Activated CD4-positive, CD25-positive, alpha-beta regulatory T cell (primary cell): ENCODE measurements around the gene EXOC3L1.

Source experiments
- DNase-seq, 4 experiments: peaks; one replicate each; lab custom pipeline; 2025; lab: John Stamatoyannopoulos, UW

Gene EXOC3L1

DNA sequence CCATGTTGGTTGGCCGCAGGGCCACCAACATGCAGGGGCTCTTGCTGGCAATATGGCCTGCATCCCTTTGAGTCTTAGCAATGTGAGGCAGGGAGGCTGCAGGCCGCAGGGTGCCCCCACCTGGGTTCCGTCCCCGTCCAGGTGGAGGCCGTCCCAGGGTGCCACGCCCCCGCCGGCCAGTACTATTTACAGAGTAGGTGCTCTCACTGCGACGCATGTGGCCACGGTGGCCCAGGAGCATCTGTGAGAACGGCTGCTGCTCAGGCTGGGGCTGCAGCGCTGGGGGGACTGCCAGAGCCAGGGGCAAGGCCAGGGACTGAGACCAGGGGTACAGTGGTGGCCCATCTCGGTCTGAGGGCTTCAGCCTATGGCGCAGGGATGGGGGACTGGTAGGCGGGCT is 9.8 kb downstream of the EXOC3L1 start:
- DNase-seq: no peak

DNA sequence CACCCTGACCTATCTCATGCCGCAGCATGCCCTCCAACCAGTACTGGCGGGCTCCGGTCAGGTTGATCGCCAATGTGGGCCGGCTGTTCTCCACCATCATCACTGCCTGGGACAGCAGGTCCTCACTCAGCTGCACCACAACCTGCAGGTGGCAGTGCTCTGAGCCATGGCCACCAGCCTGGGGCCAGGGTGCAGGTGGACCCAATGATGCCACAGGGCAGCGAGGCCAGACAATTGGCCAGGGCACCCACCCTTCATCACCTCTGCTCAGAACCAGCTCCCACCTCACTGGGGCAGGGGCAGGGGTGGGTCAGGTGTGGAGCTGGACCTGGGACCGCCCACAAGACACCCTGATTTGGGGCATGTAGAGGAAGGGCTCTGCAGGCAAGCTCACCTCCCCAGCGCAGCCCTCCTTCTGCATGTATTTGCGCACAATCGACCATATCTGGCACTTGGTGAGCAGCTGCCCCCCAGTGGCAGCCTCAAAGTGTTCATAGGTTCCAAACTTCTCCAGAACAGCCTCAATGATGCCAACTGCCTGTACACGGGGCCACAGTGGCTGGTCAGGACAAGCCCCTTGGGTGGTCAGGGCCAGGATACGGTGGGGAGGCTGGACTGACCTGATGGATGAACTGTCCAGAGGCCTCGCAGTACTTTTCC is 10.4 kb downstream of the EXOC3L1 start:
- DNase-seq: no peak

DNA sequence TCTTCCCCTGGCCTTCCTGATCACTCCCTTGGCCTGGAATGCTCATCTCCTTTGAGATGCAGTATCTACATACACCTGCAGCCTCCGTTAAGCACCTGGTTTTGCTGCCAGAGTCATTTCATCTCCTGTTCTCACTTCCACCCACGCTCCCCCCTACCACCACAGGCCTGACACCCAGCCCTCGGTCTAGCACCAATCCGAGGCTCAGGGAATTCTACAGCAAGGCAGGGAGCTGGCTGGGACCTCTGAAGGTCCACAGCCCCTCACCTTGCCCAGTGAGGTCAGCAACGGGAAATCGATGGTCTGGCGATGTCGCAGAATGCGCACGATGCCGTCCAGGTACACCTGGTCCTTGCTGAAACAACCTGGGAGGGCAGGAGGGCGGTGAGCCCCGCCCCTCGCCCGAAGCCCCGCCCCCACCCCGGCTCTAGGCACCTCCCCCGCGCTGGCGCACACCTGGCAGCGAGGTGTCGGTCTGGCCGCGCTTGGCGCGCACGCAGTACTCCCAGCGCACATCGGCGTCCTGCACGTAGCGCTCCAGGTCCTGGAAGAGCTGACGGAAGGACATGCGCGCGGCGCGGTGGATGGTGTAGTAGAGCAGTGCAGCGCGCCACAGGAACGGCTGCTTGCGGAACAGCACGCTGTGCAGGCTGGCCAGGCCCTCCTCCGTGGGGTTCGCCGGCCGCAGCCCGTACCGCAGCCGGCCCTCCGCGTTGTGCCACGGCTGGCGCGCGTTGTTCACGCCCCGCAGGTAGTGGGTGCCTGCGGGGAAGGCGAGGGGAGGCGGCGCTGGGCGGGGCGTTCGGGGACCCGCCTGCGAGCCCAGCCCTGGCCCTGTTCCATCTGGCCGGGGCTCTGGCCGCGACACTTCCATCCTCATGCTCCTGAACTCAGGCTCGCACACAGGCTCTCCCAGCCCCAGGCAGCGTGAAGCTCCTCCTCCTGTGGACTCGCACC is 11.9 kb downstream of the EXOC3L1 start:
- no peak for DNase-seq

DNA sequence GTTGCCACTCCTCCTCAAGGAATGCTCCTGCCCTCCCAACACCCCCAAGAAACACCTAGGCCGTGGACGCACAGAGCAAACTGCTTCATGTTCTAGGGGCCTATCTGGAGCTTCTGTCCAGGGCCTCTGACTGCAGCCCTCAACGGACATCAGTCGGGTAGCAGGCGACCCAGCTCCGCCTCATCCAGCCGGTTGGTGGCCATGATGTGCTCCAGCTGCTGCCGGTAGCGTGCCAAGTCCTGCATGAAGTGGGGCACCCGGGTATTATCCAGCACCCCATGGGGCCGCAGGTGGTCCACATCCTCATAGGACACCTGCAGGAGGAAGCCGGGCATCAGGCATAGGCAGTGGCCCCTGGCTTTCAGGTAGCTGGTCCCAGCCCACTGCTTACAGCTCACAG is 13.3 kb downstream of the EXOC3L1 start:
- DNase-seq: no peak

DNA sequence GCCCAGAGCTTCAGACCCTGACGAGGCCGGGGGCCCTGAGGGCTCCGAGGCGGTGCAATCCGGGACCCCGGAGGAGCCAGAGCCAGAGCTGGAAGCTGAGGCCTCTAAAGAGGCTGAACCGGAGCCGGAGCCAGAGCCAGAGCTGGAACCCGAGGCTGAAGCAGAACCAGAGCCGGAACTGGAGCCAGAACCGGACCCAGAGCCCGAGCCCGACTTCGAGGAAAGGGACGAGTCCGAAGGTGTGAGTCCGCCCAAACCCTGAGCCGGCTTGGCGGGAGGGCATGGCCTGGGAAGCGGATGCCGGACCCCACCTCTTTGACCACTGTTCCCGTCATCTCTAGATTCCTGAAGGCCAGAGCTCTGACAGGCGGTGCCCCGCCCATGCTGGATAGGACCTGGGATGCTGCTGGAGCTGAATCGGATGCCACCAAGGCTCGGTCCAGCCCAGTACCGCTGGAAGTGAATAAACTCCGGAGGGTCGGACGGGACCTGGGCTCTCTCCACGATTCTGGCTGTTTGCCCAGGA is 15.2 kb downstream of the EXOC3L1 start:
- DNase-seq: no peak

DNA sequence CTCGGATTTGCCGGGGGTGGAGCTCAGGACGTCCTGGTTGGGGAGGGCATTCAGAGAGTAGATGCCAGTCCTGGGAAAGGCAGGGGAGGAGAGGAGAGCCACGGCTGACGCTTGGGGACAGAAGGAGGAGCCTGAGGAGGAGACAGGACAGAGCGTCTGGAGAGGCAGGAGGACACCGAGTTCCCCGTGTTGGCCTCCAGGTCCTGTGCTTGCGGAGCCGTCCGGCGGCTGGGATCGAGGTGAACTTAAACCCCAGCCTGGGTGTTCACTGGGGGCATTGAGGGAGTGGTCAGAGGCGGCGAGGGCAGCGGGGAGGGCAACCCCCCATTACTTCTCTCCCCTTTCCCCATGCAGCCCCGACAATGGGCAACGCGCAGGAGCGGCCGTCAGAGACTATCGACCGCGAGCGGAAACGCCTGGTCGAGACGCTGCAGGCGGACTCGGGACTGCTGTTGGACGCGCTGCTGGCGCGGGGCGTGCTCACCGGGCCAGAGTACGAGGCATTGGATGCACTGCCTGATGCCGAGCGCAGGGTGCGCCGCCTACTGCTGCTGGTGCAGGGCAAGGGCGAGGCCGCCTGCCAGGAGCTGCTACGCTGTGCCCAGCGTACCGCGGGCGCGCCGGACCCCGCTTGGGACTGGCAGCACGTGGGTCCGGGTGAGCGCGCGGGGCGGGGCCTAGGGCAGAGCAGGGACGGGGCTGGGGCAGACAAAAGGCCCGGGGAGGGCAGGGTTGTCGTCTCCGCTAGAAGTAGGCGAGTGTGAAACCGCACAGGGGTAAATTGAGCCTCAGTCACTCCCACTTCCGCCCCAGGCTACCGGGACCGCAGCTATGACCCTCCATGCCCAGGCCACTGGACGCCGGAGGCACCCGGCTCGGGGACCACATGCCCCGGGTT is 15.9 kb downstream of the EXOC3L1 start:
- DNase-seq: peak; percentile 24 to 41 (median 37)

DNA sequence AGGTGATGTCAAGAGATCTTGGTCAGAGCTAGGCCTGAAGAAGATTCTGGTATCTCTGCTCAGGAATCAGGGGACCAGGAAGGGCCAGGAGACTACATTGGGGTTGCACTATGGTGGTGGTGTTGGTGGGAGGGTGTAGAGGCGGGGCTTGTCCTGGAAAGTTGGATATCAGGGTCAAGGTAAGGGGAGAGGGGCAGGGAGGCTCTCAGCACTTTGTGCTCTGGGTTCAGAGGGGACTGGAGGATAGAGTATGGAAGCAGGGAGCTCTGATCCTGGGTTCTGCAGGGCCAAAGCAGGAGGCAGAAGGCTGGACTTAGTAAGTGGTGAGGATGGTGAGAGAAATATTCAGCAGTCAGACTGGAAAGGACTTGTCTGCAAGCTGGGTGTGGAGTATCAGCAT is 16.6 kb downstream of the EXOC3L1 start:
- no peak for DNase-seq

DNA sequence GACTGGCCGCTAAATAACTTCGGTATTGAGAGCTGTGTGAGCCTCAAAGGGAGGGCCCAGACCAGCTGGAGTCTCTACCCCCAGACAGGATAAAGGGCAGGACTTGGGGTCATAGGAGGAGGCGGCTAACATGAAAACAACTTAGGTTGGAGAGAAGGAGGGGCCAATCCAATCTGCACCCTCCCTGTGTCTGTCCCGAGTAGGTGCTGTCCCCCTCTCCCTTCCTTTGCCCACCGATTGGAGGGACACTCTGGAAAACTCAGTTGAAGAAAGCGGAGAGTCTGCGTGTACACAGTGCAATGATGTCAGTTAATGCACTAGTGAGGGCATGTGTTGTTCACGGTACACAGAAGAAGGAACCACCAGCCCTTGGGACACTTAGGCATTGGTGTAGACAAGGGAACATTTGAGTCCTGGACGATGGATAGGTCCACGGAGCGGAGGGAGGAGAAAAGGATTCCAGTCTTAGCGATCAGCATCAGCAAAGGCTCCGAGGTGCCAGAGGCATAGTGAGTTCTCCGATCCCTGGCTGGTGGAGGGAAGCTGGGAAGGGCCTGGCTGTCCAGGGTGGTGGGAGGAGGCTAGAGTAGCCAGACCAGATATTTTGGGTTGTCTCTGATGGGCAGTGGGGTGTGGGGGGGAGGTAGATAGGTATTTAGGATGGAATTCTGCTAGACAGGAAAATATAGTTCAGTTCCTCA is 18.8 kb downstream of the EXOC3L1 start:
- no peak for DNase-seq

DNA sequence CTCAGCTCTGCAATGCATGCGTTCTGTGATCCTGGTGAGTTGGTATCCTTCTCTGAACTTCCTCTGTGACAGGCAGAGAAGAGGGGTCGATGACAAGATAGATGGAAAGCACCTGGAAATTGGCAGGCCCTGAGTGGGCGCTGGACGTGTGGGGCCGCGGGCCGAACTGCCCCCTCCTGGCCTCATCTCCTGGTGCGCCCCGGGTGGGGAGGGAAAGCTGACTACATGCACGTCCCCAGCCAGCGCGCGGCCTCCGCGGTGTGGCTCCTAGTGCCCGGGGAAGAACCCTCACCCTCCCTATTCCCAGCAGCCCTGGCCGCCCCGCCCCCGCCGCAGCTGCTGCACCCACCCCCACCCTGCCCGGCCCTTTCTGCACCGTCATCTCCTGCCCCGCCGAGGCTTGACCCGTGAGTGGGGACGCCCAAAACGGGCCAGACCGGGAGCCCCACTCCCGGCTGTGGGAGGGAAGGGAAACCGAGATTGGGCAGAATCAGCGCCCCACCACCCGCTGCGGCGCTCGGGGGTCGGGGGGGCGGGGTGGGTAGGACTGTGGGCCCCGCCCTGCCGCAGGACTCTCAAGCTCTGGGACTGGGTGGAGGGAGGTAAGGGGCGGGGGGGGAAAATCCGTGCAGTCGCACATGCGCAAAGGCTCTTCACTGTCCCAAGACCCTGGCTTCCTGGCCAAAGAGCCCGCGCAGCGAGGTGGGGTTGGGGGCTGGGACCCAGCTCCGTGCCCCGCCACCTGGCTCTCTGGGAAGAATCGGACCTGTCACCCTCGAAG is 19.6 kb downstream of the EXOC3L1 start, which contains the start of gene NOL3:
NOL3 (plus strand) TSS at position 371 of the 781 bp plus-strand sequence.
- DNase-seq: no peak

DNA sequence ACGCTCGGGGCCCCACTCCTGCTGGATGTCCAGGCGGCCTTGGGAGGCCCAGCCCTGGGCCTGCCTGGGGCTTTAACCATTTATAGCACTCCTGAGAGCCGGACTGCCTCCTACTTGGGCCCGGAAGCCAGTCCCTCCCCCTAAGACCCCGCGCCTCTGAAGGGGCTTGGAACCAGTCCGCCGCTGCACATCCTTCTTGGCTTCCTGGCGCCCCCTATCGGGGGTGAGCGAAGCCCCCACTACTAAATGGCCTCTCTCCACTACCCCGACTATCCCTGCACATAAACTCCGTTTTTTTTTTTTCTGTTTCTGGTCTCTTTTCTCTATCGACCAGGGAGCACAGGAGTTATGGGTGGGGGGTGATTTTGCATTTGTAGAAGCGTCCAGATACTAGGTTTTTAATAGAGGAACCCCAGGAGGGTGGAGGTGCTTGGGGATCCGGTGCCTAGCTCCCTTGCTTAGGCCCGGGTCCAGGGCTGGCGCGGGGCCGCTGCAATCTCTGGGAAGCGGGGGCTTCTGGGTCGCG is 20.2 kb downstream of the EXOC3L1 start:
- DNase-seq: no peak

DNA sequence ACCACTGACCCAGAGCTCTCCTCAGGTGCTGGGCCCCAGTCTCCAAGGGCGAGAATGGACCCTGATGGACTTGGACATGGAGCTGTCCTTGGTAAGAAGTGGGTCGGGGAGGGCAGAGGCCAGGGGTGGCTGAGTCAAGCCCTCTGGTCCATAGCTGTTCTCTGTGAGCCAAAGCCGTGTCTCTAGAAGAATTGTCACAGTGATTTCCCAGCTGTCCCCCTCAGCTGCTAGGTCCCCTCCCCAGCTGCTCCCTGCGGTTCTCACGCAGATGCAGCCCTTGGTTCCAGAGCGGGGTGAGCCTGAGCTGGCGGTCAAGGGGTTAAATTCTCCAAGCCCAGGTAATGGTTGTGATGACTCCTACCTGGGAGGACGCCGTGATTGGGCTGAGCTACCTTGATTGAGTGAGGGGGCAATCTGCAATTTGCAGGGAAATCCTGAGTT is 20.9 kb downstream of the EXOC3L1 start:
- no peak for DNase-seq

DNA sequence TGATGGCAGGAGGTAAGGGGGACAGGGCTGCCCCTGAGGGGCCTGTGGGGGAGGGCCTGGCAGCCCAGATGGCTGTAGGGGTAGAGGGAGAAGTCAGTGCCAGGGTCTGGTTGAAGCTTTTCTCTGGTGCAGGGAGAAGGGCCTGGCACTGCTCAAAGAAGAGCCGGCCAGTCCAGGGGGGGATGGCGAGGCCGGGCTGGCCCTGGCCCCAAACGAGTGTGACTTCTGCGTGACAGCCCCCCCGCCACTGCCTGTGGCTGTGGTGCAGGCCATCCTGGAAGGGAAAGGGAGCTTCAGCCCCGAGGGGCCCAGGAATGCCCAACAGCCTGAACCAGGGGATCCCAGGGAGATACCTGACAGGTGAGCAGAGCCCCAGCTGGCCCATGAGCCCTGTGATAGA is 22.3 kb downstream of the EXOC3L1 start:
- no peak for DNase-seq

DNA sequence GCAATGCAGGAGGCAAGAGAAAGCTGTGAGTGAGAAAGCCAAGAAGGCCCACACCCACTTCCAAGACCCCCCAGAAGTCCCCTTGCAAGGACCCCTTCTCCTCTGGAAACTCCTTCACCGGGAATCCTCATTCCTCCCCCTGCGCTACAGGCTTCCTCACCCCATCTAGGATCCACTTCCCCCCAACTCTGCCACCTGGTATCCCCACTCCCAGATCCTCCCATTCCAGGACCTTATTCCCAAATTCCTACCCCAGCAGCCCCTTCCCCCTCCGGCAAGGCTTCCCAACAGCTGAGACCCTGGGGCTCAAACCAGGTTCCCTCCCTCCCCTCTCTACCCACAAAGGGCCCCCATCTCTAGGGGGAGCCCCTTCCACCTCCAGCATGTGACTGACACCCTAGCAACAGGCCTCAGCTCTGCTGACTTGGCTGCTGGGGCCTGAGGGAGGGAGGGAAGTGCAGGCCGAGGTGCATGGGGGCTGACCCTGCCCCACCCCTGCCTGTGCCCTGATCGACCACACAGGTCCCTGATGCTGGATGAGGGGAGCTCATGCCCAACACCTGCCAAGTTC is 23.3 kb downstream of the EXOC3L1 start:
- no peak for DNase-seq

DNA sequence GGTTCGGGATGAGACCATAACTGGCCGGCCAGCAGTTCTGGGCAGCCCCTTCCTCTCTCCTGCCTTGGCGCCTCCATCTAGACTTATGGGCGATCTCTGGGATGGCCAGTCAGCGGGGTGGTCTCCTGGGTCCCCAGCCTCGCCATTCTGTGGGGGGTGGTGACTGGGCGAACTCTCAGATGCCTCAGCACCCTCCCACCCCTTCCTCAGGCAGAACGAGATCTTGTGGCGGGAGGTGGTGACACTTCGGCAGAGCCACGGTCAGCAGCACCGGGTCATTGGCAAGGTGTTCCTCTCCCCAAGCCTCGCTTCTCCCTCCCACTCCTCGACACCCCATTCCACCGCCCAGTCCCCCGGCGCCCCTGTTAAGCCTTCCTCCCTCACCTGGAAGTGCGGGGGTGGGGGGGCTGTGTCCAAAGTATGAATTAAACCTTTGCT is 23.8 kb downstream of the EXOC3L1 start:
- DNase-seq: no peak

DNA sequence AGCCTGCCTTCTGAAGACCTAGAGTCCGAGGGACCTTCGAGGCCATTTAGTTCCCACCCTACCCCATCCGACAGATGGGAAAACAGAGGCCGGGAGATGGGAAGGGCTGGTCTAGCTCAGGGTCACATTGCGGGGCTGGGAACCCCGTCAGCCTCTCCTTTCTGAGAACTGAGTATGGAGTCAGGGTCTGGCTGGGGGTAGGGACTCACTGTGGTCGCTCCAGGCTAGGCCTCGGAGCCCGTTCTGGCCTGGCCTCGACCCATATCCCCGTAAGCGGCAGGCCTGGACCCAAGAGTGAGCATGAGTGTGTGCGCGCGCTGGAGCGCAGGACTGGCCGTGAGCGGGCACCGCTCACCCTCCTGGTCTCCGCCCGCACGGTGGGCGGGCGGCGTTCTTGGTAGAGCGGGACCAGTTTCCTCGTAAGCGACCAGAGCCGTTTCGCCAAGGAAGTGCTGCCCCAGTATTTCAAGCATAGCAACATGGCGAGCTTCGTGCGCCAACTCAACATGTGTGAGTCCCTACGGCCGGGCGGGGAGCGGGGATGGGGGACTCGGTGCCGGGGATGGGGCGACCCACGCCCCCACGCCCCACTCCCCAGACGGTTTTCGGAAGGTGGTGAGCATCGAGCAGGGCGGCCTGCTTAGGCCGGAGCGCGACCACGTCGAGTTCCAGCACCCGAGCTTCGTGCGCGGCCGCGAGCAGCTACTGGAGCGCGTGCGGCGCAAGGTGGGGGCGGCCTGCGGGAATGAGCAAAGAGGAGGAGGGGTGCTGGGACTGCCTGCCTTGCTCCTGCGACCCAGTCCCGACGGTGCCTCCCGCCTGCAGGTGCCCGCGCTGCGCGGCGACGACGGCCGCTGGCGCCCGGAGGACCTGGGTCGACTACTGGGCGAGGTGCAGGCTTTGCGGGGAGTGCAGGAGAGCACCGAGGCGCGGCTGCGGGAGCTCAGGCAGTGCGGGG is 24.5 kb downstream of the EXOC3L1 start:
- DNase-seq: no peak

DNA sequence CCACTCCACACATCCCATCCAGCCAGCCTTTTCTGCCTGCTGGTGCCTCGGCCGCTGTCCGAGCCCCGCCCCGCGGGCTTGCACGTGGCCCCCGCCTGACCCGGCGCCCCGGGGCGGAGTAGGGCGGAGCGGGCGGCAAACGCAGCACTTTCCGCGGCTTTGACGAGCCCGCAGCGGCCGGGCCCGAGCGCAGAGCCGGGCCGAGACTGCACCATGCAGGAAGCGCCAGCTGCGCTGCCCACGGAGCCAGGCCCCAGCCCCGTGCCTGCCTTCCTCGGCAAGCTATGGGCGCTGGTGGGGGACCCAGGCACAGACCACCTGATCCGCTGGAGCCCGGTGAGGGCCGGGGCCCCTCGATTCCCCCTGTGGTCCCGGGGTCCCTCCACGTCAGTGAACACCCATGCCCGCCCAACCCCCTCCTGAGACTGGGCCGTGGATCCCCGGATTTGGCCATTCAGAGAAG is 25.3 kb downstream of the EXOC3L1 start, which contains the start of gene HSF4:
HSF4 (plus strand) TSS at position 147 of the 463 bp plus-strand sequence; CDS start at position 214, 67 bp downstream.
- no peak for DNase-seq

DNA sequence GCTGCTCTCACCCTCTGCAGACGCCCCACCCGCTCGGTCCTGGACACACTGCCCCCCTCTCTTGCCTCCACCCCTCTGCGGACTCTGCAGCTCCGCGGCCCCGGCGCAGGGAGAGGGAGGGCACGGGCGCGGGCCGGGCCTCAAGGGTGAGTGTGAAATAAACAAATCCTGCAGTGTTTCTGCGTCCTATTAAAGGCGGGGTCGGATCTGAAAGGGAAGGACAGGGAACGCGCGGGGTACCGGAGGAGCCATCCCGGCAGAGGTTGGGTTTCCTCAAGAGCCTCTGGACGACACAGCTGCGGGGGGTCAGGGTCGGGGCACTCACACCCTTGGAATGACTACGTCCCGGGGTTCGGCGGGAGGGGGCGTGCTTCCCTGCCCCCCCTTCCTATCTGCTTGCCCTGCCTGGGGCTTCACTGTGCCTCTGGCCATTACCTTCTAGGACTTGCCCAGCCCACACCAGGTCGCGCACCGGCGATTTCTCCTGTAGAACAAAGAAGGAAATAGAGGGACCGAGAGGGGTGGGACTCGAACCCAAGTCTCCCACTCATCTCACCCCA is 25.9 kb downstream of the EXOC3L1 start:
- DNase-seq: no peak
